H1 (cell line): ENCODE data around the gene TAF3. TPM values are rescaled to one million over a fixed set of nuclear protein-coding genes. Genes with fewer than 3 reads are reported as not detected.

Source experiments
- ASH2L ChIP-seq: fragments of 200-600, 300-600 bp; sonication (generic); IDR thresholded peaks from one replicate; pipeline ENCODE4 v1.7.1; 2017; ENCODE audit warnings: low read length
- POU5F1 ChIP-seq: IDR thresholded peaks from 2 replicates; pipeline ENCODE4 v1.6.1; 2011; ENCODE audit warnings: low read depth, mild to moderate bottlenecking, low read length, moderate library complexity
- RNF2 ChIP-seq: fragments of 200-900, 300-1000 bp; sonication (generic); IDR thresholded peaks from 2 replicates; pipeline ENCODE4 v1.7.1; 2016; ENCODE audit warnings: borderline replicate concordance, low read depth, mild to moderate bottlenecking, antibody characterized with exemption, low read length; ENCODE audit not compliant: poor library complexity, severe bottlenecking; ENCODE audit errors: missing control alignments
- SP2 ChIP-seq: IDR thresholded peaks from 2 replicates; pipeline ENCODE4 v1.6.1; 2012; ENCODE audit warnings: mild to moderate bottlenecking, low read length, inconsistent platforms
- polyA plus RNA-seq, 7 experiments: library from polyadenylated mRNA; depleted of rRNA in 3 of 7; stranded (reverse) in 5 of 7; unstranded in 2 of 7; fragments of >200 nt in 5 of 7; fragments of 200-250 nt in 2 of 7; gene quantifications; 1 replicate in 5 of 7; 2 replicates in 1 of 7; 4 replicates in 1 of 7; pipeline versions ENCODE4 v1.2.1 to v1.2.3, GENCODE V29; 2011 to 2013; ENCODE audit warnings: missing spikeins in 2 of 7, mixed read lengths in 2 of 7
- total RNA-seq: library from RNA; stranded (reverse); fragmentation: NEBNext Ultra II Directional; extraction: Animal tissue kit (Norgen Biotek cat#: 25700); gene quantifications from 2 replicates; pipeline ENCODE4 v1.2.1, GENCODE V29; 2021
- TF ChIP-seq, protein P1 (sequence below), 3 experiments: IDR thresholded peaks; 1 replicate in 2 of 3; 2 replicates in 1 of 3; pipeline versions ENCODE4 v1.5.1 to v1.6.1; 2011; ENCODE audit warnings: low read length in 3 of 3, mild to moderate bottlenecking in 3 of 3, inconsistent platforms in 2 of 3, low read depth in 1 of 3, moderate library complexity in 1 of 3; ENCODE audit not compliant: insufficient read depth in 1 of 3; ENCODE audit errors: control extremely low read depth in 1 of 3

Gene TAF3
- total and polyA plus RNA-seq, 2 of the 8 experiments (the other 6 are each of a cell fraction or from before 2014, with no cell fraction given) = 1.5 to 11.2 TPM

DNA sequence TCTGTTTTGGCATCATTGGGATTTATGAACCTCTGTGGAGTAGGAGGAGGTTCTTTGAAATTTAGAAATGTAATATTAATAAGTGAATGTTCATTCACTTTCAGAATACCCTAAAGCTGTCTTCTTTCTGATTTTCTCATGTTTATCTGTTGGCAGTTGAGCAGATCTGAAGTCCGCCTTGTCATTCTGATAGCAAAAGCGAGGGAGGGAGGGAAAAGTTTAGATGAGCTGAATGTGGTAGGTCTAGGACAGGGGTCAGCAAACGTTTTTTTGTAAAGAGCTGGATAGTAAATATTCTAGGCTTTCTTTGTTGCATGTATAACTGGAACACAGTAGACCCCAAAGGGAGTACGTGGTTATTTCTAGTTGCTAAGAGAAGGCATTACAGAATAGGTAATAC, 141.8 kb downstream of the TAF3 start (continued):
- TF ChIP-seq, protein P1, sequence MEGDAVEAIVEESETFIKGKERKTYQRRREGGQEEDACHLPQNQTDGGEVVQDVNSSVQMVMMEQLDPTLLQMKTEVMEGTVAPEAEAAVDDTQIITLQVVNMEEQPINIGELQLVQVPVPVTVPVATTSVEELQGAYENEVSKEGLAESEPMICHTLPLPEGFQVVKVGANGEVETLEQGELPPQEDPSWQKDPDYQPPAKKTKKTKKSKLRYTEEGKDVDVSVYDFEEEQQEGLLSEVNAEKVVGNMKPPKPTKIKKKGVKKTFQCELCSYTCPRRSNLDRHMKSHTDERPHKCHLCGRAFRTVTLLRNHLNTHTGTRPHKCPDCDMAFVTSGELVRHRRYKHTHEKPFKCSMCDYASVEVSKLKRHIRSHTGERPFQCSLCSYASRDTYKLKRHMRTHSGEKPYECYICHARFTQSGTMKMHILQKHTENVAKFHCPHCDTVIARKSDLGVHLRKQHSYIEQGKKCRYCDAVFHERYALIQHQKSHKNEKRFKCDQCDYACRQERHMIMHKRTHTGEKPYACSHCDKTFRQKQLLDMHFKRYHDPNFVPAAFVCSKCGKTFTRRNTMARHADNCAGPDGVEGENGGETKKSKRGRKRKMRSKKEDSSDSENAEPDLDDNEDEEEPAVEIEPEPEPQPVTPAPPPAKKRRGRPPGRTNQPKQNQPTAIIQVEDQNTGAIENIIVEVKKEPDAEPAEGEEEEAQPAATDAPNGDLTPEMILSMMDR (IDR thresholded peaks at IDR 0.05; ENCODE audit: control extremely low read depth in 1 of 3, insufficient read depth in 1 of 3, low read depth in 1 of 3, low read length in 3 of 3) = no peak
- TF ChIP-seq RNF2 (no peak), SP2 (no peak), POU5F1 (no peak), ASH2L (no peak)
